ENCODE measurements around the gene FLT1. TPM values are rescaled to one million over a fixed set of nuclear protein-coding genes. Genes with fewer than 3 reads are reported as not detected.

FLT1 gene
- total RNA-seq, 4 donors from 2014 or later = 19.3 to 48.6 (median 24.4) TPM

DNA sequence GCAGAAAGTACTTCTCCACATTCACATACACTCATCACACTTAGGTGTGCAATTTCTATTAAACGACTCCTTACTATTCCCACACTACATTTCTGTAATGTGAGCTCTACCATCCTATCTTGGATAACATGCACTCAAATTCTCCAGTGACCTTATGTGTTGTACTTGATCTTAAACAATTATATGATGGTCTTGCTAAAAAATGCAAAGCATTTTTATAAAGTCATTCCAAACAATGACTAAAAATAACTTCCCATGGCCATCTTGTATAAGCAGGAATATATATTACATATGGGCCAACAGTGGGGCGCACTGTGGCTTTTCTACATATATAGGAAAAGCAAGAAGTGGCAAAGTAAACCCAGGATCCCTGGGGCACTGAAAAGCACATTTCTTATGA lies 155.5 kb downstream of the FLT1 start:
- no peak for DNase-seq (ENCODE audit: low spot score in 2 of 2)
- WGBS, 2 donors = 82 to 83% methylated on average over 2 of the region's 2 CpGs
- Histone ChIP-seq H3K9me3 (no peaks in the 10 kb centered on the region), H3K4me1 (peaks cover 0 to 12% (median 0%) of the 10 kb centered on the region in 4 donors), H3K4me3 (no peak overlapping the region), H3K36me3 (no peaks in the 10 kb centered on the region), H3K27ac (no peak overlapping the region), H3K27me3 (no peaks in the 10 kb centered on the region)
- TF ChIP-seq EP300 (IDR thresholded peaks at IDR 0.05) = no peak
- TF ChIP-seq, protein P1, sequence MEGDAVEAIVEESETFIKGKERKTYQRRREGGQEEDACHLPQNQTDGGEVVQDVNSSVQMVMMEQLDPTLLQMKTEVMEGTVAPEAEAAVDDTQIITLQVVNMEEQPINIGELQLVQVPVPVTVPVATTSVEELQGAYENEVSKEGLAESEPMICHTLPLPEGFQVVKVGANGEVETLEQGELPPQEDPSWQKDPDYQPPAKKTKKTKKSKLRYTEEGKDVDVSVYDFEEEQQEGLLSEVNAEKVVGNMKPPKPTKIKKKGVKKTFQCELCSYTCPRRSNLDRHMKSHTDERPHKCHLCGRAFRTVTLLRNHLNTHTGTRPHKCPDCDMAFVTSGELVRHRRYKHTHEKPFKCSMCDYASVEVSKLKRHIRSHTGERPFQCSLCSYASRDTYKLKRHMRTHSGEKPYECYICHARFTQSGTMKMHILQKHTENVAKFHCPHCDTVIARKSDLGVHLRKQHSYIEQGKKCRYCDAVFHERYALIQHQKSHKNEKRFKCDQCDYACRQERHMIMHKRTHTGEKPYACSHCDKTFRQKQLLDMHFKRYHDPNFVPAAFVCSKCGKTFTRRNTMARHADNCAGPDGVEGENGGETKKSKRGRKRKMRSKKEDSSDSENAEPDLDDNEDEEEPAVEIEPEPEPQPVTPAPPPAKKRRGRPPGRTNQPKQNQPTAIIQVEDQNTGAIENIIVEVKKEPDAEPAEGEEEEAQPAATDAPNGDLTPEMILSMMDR (IDR thresholded peaks at IDR 0.05) = no peak
- TF ChIP-seq POLR2A (IDR thresholded peaks at IDR 0.05) = no peak

DNA sequence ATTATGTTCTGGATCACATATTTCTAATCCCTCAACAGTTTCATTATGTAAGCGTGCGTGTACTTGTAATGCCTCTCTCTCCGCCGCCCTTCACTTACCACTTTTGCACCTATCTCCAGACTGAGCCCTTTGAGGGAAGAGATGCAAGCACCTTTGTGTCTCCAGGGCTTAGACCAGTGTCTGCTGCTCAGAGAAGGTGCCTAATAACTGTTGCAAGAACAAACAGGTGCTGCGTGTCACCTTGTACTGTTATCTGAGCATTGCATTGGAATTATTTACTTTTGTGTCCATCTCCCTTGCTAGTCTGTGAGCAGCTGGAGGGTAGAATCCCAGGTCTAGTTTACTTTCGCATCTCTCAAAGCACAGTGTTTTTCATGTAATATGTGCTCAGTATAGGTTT lies 156.2 kb downstream of the FLT1 start:
- no peak for TF ChIP-seq POLR2A (IDR thresholded peaks at IDR 0.05)
- TF ChIP-seq, protein P1 (IDR thresholded peaks at IDR 0.05) = no peak
- no peak for TF ChIP-seq EP300 (IDR thresholded peaks at IDR 0.05)
- no peak overlapping the region for H3K27ac ChIP-seq
- DNase-seq (ENCODE audit: low spot score in 2 of 2) = no peak
- no peaks in the 10 kb centered on the region for H3K27me3 ChIP-seq
- H3K4me3 ChIP-seq = no peak overlapping the region
- peaks cover 0 to 12% (median 0%) of the 10 kb centered on the region in 4 donors for H3K4me1 ChIP-seq
- WGBS, 2 donors = 89% methylated on average over 5 of the region's 6 CpGs
- no peaks in the 10 kb centered on the region for H3K9me3 ChIP-seq
- no peaks in the 10 kb centered on the region for H3K36me3 ChIP-seq

DNA sequence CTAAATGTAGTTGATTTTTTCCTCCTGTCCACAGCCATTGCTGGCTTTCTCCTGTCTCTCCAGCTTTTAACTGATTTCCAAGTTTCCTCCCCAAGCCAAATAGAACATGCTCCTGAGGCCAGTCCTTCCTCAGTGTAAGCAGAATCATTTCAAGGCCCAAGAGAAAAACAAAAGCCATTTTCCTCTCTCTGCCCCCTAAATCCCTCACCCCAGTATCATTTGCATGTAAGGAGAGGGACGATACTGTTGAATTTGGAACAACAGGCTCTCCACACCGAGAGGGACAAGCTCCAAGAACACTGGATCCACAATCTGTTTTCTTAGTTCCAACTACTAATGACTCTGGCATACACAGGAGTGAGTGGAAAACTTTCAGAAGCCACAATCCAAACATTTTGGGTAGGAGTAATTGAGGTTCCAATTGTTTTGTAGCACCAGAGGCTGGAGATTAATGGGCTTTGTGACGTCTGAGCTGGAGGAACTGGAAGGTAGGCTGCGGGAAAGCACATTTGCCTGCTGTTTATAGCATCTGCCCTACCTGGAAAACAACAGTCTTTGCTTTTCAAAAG lies 156.8 kb downstream of the FLT1 start:
- Histone ChIP-seq H3K27me3 (no peaks in the 10 kb centered on the region), H3K9me3 (no peaks in the 10 kb centered on the region), H3K4me3 (no peak overlapping the region), H3K4me1 (peaks cover 0 to 12% (median 0%) of the 10 kb centered on the region in 4 donors), H3K36me3 (no peaks in the 10 kb centered on the region), H3K27ac (no peak overlapping the region)
- TF ChIP-seq EP300 (IDR thresholded peaks at IDR 0.05) (no peak), POLR2A (IDR thresholded peaks at IDR 0.05) (no peak)
- TF ChIP-seq, protein P1 (IDR thresholded peaks at IDR 0.05) = no peak
- whole genome bisulfite sequencing, 2 donors = 53 to 54% methylated on average over 4 of the region's 4 CpGs
- no peak for DNase-seq (ENCODE audit: low spot score in 2 of 2)

DNA sequence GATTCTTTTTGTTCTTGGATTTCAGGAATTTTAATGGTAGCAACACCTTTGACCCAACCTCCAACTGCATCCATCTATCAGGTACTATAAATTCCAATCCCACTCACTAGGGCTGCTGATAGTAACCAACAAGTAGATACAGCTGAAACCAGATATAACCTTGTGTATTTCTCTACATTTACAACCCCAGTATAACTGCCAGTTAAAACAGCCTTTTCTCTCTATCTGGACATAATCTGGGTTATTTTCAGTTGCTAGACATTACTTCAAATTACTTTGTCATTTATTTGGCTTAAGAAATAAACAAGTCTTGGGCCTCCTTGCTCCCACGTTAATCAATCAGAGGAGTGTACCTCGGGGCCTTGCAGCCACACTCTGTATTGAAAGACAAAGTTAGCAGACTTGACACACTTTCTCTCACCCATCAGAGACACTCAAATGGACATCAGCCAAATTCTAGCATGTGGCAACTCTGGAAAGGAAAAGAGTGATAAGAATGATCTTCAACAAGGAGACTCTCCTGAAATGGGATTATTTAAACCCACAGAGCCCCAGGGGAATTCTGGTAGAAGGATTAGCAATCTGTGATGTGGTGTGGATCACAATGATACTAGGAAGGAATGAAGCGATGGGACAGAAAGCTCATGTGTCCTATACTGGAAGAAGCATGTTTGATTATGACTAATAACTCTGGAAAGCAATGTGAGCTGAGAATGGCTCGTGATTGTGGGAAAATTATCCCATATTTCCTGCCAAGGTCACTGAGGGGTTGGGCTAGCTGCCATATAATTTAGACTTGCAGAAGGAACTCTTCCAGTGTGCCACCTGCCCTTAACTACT lies 157.5 kb downstream of the FLT1 start:
- 57 to 62% methylated on average over 4 of the region's 4 CpGs for WGBS, 2 donors
- H3K4me1 ChIP-seq = peaks cover 0 to 12% (median 0%) of the 10 kb centered on the region in 4 donors

More for the DNA sequence above, 157.5 kb downstream of the FLT1 start:
- Histone ChIP-seq H3K27me3 (no peaks in the 10 kb centered on the region), H3K9me3 (no peaks in the 10 kb centered on the region), H3K36me3 (no peaks in the 10 kb centered on the region), H3K4me3 (no peak overlapping the region), H3K27ac (no peak overlapping the region)
- no peak for DNase-seq (ENCODE audit: low spot score in 2 of 2)
- TF ChIP-seq, protein P1 (IDR thresholded peaks at IDR 0.05) = no peak
- TF ChIP-seq POLR2A (IDR thresholded peaks at IDR 0.05) = no peak
- peak in 1 of 2 donors; percentile 33 for TF ChIP-seq EP300 (IDR thresholded peaks at IDR 0.05)
